GM19238 (cell line): Measurements from ENCODE around the gene CLEC18C.
"Not testable (repeated sequence)": the region's sequence is repeated elsewhere in the genome, so short reads cannot be mapped to it uniquely, and the experiment has no call there.

ENCODE experiments used
- DNase-seq: peaks from one replicate; pipeline ENCODE4 v3.0.0; 2011; ENCODE audit warnings: low spot score; ENCODE audit not compliant: insufficient read length

The CLEC18C gene

DNA sequence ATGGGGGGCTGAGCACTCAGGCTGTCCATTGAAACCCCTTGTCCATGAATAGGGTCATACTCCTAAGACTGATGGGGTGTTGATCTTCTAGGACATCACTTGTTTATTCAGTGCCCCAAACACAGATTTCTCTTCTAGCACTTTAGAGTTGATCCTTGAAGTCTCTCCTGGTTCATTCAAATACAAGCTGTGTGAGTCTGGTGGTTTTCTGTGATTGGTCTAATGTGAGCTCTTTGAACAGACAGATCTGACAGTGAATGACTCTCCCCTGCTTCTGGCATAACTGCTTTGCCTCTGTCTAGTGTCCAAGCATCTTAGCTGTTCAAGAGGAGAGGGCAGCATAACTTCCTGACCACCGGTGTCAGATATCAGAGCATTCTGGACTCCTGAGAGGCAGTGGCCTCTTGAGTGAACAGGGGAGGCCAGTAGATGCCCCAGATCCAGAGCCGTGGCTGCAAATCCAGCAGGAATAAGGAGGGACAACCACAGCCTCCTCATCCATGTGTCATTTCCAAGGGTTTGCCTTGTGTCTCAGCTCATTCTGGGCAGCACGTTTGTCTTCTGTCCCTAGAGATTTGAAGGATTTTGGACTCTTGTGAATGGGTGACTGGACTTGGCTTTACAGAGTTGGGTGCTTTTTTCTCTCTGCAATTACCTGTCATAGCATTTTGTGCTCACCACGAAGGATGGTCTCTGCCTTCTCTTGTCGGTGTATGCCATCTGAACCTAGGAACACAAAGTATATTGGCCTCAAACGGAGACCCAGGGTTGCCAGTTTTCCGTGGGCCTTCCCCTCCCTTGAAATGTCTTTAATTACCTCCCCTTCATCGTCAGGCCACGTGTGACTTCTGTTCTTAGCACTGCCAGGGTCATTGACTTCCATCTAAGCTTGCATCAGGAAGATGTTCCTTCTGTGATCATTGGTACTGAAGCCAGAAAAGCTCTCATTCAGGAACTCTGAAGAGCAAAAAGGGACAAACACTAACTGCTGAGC, 13.9 kb upstream of the CLEC18C start:
- no peak for DNase-seq

DNA sequence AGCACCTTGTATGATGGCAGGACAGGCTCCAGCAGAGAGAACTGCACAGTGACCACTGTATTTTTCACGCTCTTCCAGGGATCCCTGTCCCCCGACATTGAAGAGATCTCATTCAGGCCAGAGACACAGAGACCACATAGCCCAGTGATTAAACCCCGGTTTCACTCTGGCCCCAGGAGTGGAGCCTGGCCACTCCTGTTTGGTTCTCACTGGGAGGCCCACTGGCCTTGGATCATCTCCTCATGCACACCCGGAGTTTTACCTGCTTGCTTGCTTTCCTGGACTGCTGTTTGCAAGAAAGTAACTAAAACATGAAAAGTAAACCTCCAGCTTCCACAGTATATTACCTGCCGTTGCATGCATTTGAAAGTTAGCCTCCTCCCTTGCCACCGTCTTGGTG, 13.2 kb upstream of the CLEC18C start:
- no peak for DNase-seq

GRCh38 chr16:70160821-70161220, 12.8 kb upstream of the CLEC18C start:
- DNase-seq = no peak

DNA sequence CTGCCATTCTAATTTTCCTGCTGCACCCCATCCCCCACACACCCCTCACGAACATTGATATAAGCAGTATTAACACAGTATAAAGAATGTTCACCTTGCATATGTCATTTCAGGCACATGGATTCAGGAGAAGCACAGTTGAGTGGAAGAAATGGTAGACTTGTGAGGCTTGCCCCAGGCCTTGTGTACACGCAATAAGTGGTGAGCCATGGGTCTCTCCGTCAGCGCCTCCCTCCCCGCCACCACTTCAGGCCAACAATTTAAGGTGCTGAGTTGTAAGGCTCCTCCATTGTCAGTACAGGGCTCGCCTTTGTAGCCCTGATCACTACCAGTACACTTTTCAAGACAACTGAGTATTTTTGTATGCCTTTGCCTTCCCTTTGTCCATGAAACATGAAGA, 12.2 kb upstream of the CLEC18C start:
- DNase-seq = no peak

DNA sequence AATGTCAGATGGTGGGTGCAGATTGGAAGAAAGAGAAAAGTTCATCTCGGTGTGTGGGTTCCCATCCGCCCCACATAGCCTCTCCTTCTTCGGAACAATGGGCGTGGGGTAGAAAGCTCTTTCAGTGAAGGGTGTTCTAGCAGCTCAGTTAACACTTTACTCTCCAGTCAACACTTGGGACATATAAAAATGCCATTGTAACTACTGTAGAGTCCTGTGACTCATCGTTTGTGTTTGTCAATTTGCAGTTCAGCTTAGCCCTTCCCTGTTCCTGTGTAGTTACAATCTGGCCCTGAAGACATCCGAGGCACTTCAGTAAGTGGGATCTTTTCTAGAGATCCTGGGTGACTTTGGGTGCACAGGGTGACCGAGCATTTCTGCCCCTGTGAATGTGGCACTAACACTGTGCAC, 11.5 kb upstream of the CLEC18C start:
- DNase-seq = no peak

DNA sequence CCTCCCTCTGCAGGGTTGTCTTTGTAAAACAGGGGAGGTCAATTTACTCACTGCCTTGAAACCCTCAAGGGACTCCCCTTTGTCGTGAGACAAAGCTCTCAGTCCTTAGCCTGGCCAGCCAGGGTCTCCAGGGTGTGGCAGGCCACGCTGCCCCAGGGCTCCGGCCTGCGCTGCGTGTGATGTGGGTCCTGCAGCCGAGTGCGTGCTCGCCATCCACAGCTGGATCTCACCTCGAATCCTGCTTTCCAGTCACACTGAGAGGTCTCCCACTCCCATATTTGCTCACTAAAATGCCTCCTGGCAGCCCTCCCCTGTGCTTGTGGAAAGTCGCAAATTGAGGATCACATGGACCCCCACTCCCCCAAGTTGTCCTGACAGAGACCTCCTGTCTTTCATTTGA, 10.0 kb upstream of the CLEC18C start:
- no peak for DNase-seq

- DNase-seq = not testable (repeated sequence)
Measured at GRCh38 chr16:70166688-70167087, 6.9 kb upstream of the CLEC18C start.

DNA sequence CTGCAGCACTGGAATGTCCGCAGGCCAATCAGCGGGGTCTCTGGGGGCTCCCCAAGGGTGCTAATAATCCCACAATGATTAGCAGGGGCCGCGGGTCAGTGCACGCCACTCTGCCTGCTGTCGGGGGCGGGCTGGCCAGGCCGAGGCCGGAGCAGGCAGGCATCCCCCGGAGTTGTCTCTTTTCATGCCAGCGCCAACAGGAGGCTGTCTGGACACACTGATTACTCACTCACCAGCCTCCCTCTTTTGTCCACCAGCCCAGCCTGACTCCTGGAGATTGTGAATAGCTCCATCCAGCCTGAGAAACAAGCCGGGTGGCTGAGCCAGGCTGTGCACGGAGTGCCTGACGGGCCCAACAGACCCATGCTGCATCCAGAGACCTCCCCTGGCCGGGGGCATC, 329 bp downstream of the CLEC18C start:
- DNase-seq = not testable (repeated sequence)

- DNase-seq = not testable (repeated sequence)
Measured at GRCh38 chr16:70174387-70174932, 873 bp downstream of the CLEC18C start.

GRCh38 chr16:70187858-70188607, 14.4 kb downstream of the CLEC18C start:
- DNase-seq = not testable (repeated sequence)

- DNase-seq = not testable (repeated sequence)
Measured at GRCh38 chr16:70188608-70188915, 15.0 kb downstream of the CLEC18C start.

- not testable (repeated sequence) for DNase-seq
Measured at GRCh38 chr16:70190574-70190973, 17.0 kb downstream of the CLEC18C start.

GRCh38 chr16:70196683-70197300, 23.2 kb downstream of the CLEC18C start:
- DNase-seq = not testable (repeated sequence)

GRCh38 chr16:70197611-70198010, 24.0 kb downstream of the CLEC18C start:
- DNase-seq = not testable (repeated sequence)

GRCh38 chr16:70198230-70198629, 24.6 kb downstream of the CLEC18C start:
- not testable (repeated sequence) for DNase-seq

DNA sequence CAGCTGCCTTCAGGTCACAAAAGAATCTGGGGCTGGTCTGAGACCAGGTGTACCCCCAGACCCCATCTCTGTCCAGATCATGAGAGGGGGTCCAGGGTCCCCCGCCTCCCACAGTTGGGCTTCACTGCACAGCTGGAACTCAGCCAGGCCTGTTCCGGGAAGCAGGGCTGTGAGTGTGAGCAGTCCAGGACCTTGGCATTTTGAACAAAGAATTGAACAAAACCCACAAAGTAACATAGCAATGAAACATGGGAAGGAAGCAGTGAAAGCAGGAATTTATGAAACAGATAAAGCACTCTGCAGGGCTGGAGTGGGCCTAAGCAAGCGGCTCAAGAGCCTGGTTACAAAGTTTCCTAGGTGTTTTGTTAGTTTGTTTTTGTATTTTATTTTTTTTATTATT, 25.1 kb downstream of the CLEC18C start:
- DNase-seq = not testable (repeated sequence)

GRCh38 chr16:70199170-70199569, 25.6 kb downstream of the CLEC18C start:
- DNase-seq = not testable (repeated sequence)

DNA sequence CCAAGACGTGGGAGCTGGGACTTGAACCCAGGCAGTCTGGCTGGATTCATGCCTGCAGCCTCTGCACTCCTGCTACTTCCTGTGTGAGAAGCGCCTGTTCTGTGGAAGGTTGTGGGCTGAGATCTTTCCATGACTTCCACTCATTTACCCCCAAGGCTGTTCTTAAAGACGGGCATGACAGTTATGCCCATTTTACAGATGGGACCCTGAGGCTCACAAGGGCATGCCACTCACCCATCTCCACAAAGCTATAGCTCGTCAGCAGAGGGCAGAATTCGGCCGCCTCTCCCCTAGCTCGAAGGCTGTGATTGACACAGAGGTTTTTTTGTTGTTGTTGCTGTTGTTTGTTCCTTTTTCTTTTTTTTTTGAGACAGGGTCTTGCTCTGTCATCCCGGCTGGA, 26.5 kb downstream of the CLEC18C start:
- DNase-seq = not testable (repeated sequence)

DNA sequence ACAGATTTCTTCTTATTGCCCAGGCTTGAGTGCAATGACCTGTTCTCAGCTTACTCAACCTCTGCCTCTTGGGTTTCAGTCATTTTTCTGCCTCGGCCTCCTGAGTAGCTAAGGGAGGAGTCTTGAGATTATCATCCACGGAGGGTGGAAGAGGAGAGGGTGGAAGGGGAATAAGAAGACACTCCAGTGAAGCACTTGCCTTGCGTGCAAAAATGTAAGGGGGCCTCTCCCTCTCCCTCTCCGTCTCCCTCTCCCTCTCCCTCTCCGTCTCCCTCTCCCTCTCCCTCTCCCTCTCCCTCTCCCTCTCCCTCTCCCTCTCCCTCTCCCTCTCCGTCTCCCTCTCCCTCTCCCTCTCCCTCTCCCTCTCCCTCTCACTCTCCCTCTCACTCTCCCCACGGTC, 29.9 kb downstream of the CLEC18C start:
- not testable (repeated sequence) for DNase-seq

DNA sequence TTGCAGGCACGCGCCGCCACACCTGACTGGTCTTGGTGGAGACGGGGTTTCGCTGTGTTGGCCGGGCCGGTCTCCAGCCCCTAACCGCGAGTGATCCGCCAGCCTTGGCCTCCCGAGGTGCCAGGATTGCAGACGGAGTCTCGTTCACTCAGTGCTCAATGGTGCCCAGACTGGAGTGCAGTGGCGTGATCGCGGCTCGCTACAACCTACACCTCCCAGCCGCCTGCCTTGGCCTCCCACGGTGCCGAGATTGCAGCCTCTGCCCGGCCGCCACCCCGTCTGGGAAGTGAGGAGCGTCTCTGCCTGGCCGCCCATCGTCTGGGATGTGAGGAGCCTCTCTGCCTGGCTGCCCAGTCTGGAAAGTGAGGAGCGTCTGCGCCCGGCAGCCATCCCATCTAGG, 30.4 kb downstream of the CLEC18C start:
- DNase-seq = not testable (repeated sequence)

- DNase-seq = not testable (repeated sequence)
Measured at GRCh38 chr16:70204668-70205405, 31.2 kb downstream of the CLEC18C start.
